Retinal pigment epithelial cell (primary cell): Measurements from ENCODE around the gene KCNQ2.

Experiments used
- DNase-seq: peaks from one replicate; pipeline ENCODE4 v3.0.0-alpha.2; 2010; ENCODE audit warnings: low read depth
- H3K4me3 ChIP-seq: 2 replicates; pipeline ENCODE4 v1.5.1; 2011; ENCODE audit warnings: mild to moderate bottlenecking, low read length, control low read depth, moderate library complexity
- CTCF ChIP-seq: conservative IDR thresholded peaks from 2 replicates; pipeline ENCODE4 v1.5.1; 2011; ENCODE audit warnings: low read depth, low read length, control low read depth, inconsistent platforms

KCNQ2 gene

GRCh38 chr20:63500902-63501817 is 28.7 kb upstream of the KCNQ2 start:
- H3K4me3 ChIP-seq, result no peak overlapping the region
- DNase-seq, result no peak
- TF ChIP-seq CTCF, result no peak

GRCh38 chr20:63500151-63500901 is 27.9 kb upstream of the KCNQ2 start:
- no peak overlapping the region for H3K4me3 ChIP-seq
- TF ChIP-seq CTCF, result no peak
- DNase-seq, result no peak

- DNase-seq, result no peak
- peak overlapping the region; percentile 8 for H3K4me3 ChIP-seq
- no peak for TF ChIP-seq CTCF
Measured at GRCh38 chr20:63499338-63499969, 27.0 kb upstream of the KCNQ2 start.

GRCh38 chr20:63498960-63499337 is 26.5 kb upstream of the KCNQ2 start, which contains the start of gene EEF1A2:
TSS of gene EEF1A2 (minus strand) at chr20:63499083. CDS start at chr20:63497763, 1,320 bp downstream.
- peak within 1 kb of the TSS; percentile 39 for H3K4me3 ChIP-seq
- DNase-seq, result no peak
- peak; percentile 2 for TF ChIP-seq CTCF

GRCh38 chr20:63497946-63498935 is 25.8 kb upstream of the KCNQ2 start:
- TF ChIP-seq CTCF, result no peak
- DNase-seq, result no peak
- H3K4me3 ChIP-seq, result peak overlapping the region; percentile 39
